Testis (tissue), 2 donors: Measurements from ENCODE around the gene MGLL.

Experiments
- CTCF ChIP-seq, 3 experiments: fragments of 450-650 bp in 2 of 3; fragments of 200-600 bp in 1 of 3; sonication (generic) in 1 of 3; IDR thresholded peaks; one replicate each; pipeline ENCODE4 v1.5.1; 2016 to 2019; ENCODE audit warnings: antibody characterized with exemption in 3 of 3, mild to moderate bottlenecking in 2 of 3, moderate library complexity in 1 of 3
- POLR2A ChIP-seq: fragments of 450-650 bp; IDR thresholded peaks from one replicate; pipeline ENCODE4 v1.6.1; 2017; ENCODE audit warnings: antibody characterized with exemption, mild to moderate bottlenecking, moderate library complexity

GRCh38 chr3:127730171-127730570 lies 92.1 kb downstream of the MGLL start:
- TF ChIP-seq CTCF (IDR thresholded peaks at IDR 0.05) (no peak), POLR2A (no peak)
